ENCODE measurements around the gene MAP4. TPM values are rescaled to one million over a fixed set of nuclear protein-coding genes. Genes with fewer than 3 reads are reported as not detected.

MAP4 gene
- total RNA-seq, 1 donor from 2014 or later = 275 TPM

GRCh38 chr3:47871389-47871788 lies 144.8 kb downstream of the MAP4 start:
- DNase-seq (ENCODE audit: extremely low spot score, unreplicated experiment) = no peak
- TF ChIP-seq CTCF (IDR thresholded peaks at IDR 0.05) = no peak
- Mint-ChIP-seq H3K4me3 (ENCODE audit: unreplicated experiment) (no peak overlapping the region), H3K4me1 (ENCODE audit: unreplicated experiment) (no peaks in the 10 kb centered on the region), H3K9me3 (ENCODE audit: unreplicated experiment) (no peaks in the 10 kb centered on the region), H3K36me3 (ENCODE audit: unreplicated experiment) (peaks cover 43% of the 10 kb centered on the region), H3K27ac (ENCODE audit: unreplicated experiment) (no peak overlapping the region), H3K27me3 (ENCODE audit: unreplicated experiment) (no peaks in the 10 kb centered on the region)

- no peak for TF ChIP-seq CTCF (IDR thresholded peaks at IDR 0.05)
- Mint-ChIP-seq H3K4me3 (ENCODE audit: unreplicated experiment) (no peak overlapping the region), H3K27me3 (ENCODE audit: unreplicated experiment) (no peaks in the 10 kb centered on the region), H3K27ac (ENCODE audit: unreplicated experiment) (peak overlapping the region; percentile 23), H3K4me1 (ENCODE audit: unreplicated experiment) (no peaks in the 10 kb centered on the region), H3K36me3 (ENCODE audit: unreplicated experiment) (peaks cover 43% of the 10 kb centered on the region), H3K9me3 (ENCODE audit: unreplicated experiment) (no peaks in the 10 kb centered on the region)
- no peak for DNase-seq (ENCODE audit: extremely low spot score, unreplicated experiment)
Observed at GRCh38 chr3:47870702-47871260, 145.4 kb downstream of the MAP4 start.

GRCh38 chr3:47870156-47870555 lies 146.1 kb downstream of the MAP4 start:
- Mint-ChIP-seq H3K9me3 (ENCODE audit: unreplicated experiment) (no peaks in the 10 kb centered on the region), H3K27me3 (ENCODE audit: unreplicated experiment) (no peaks in the 10 kb centered on the region), H3K36me3 (ENCODE audit: unreplicated experiment) (peaks cover 44% of the 10 kb centered on the region), H3K4me1 (ENCODE audit: unreplicated experiment) (no peaks in the 10 kb centered on the region), H3K27ac (ENCODE audit: unreplicated experiment) (no peak overlapping the region), H3K4me3 (ENCODE audit: unreplicated experiment) (no peak overlapping the region)
- no peak for TF ChIP-seq CTCF (IDR thresholded peaks at IDR 0.05)
- DNase-seq (ENCODE audit: extremely low spot score, unreplicated experiment) = no peak

- no peaks in the 10 kb centered on the region for H3K4me1 Mint-ChIP-seq (ENCODE audit: unreplicated experiment)
- DNase-seq (ENCODE audit: extremely low spot score, unreplicated experiment) = no peak
- H3K27me3 Mint-ChIP-seq (ENCODE audit: unreplicated experiment) = no peaks in the 10 kb centered on the region
- H3K4me3 Mint-ChIP-seq (ENCODE audit: unreplicated experiment) = no peak overlapping the region
- H3K9me3 Mint-ChIP-seq (ENCODE audit: unreplicated experiment) = no peaks in the 10 kb centered on the region
- H3K27ac Mint-ChIP-seq (ENCODE audit: unreplicated experiment) = no peak overlapping the region
- peaks cover 41% of the 10 kb centered on the region for H3K36me3 Mint-ChIP-seq (ENCODE audit: unreplicated experiment)
- TF ChIP-seq CTCF (IDR thresholded peaks at IDR 0.05) = no peak
Observed at GRCh38 chr3:47868306-47868705, 147.9 kb downstream of the MAP4 start.

GRCh38 chr3:47867451-47868044 lies 148.7 kb downstream of the MAP4 start:
- no peak for TF ChIP-seq CTCF (IDR thresholded peaks at IDR 0.05)
- no peak overlapping the region for H3K27ac Mint-ChIP-seq (ENCODE audit: unreplicated experiment)
- H3K36me3 Mint-ChIP-seq (ENCODE audit: unreplicated experiment) = peaks cover 39% of the 10 kb centered on the region
- no peaks in the 10 kb centered on the region for H3K4me1 Mint-ChIP-seq (ENCODE audit: unreplicated experiment)
- H3K4me3 Mint-ChIP-seq (ENCODE audit: unreplicated experiment) = no peak overlapping the region
- DNase-seq (ENCODE audit: extremely low spot score, unreplicated experiment) = no peak
- no peaks in the 10 kb centered on the region for H3K9me3 Mint-ChIP-seq (ENCODE audit: unreplicated experiment)
- no peaks in the 10 kb centered on the region for H3K27me3 Mint-ChIP-seq (ENCODE audit: unreplicated experiment)

Measured in osteocyte (in vitro differentiated cells).